NCI-H1694 treated with DMSO at 0.1 percent for 48 hours (cell line): ENCODE results near the gene IFNAR1.
"Not testable (repeated sequence)": the region's sequence is repeated elsewhere in the genome, so short reads cannot be mapped to it uniquely, and the experiment has no call there.

Experiments
- DNase-seq: peaks from one replicate; lab custom pipeline; 2025; lab: John Stamatoyannopoulos, UW

The IFNAR1 gene

GRCh38 chr21:33308586-33309490 lies 15.9 kb upstream of the IFNAR1 start:
- DNase-seq, result peak; percentile 98

GRCh38 chr21:33309778-33310177 lies 15.0 kb upstream of the IFNAR1 start:
- DNase-seq, result no peak

DNA sequence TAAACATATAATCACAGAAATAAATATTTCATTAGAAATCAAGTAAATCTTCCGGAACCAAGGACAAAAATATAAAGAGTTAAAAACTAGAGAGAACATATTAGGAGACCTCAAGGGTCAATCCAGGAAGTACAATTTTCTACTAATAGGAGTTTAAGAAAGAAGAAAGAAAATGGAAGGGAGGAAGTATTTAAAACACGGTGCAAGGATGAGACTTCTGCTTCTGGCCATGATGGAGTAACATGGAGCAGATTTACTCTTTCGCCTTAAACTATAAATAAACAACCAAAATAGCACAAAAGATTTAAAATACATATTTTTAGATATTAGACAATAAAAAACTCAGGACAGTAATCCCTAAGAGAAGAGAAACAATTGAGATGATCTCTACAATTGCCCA lies 12.6 kb upstream of the IFNAR1 start:
- DNase-seq, result no peak

- DNase-seq, result no peak
Observed at GRCh38 chr21:33313183-33313582, 11.6 kb upstream of the IFNAR1 start.

GRCh38 chr21:33313611-33314010 lies 11.2 kb upstream of the IFNAR1 start:
- no peak for DNase-seq

GRCh38 chr21:33314111-33314510 lies 10.7 kb upstream of the IFNAR1 start:
- no peak for DNase-seq

DNA sequence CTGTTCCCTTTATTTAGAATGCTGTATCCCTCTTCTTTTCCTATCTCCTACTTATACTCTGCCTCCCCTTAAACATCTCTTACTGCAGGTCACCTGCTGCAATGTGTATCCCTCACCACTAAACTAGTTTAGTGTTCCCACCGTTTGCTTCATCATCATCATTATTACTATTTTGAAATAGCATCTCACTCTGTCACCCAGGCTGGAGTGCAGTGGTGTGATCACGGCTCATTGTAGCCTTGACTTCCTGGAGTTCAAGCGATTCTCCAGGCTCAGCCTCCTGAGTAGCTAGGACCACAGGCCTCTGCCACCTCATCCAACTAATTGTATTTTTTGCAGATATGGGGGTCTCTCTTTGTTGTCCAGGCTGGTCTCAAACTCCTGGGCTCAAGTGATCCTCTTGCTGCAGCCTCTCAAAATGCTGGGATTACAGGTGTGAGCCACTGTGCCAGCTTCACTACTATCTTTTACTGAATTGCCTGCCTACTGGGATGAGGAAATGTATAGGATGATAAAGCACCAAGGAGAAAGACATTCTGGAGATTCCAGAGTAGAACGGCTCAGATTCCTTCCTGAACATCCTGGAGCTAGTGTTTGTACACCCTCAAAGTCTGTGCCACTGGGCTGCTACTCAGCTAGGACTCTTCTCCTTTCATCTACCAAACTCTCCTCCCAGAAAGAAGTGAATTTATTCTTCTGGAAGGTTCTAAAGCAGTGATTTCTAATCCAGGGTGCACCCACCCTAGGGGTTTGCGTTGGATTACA lies 8.6 kb upstream of the IFNAR1 start:
- no peak for DNase-seq

DNA sequence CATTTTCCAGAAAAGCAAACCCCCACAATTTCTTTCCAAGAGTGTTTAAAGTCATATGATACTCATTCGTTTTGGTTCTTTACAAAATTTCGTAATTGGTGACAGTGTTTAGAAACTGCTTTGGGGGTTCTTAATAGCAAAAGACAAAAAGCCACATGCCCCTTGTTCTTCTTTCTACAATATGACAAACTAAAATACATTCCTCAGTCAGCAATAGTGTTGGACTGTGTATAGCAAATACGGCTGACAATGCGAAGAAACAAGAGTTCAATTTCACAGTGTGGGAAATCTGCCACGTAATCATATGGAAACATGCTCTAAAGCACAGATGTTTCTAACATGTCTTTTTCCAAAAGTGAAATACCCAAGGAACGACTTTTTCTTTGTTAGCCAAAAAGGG lies 7.6 kb upstream of the IFNAR1 start:
- DNase-seq, result no peak

DNA sequence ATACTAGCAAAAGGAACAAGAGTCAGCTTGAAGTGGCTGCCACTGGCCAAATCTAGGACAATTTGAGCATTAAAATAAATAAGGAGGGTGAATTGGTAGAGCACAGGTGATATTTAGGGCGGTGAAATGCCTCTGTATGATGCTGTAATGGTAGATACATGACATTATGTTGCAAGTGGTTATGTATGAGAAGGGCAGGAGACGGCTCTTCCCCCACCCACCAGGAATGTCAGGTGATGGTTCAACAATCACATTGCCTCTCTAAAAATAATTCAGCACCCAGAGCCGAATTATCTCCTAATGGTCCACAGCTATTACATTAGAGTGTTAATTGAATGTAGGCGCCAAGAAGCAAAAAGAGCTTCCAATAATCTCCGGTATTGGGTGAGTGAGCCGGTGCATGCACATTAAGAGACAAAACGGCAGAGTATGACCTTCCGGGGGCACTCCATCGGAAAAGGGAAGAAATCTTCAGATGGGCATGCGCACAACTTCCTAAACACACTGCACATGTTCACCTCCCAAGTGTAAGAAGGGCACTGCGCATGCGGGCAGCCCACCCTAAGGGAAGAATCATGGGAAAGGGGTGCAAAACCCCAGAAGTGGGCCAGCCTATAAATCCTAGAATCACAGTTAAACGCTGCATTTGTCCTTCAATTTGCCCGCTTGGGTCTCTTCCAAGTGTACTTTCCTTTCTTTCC lies 6.8 kb upstream of the IFNAR1 start:
- DNase-seq, result no peak

GRCh38 chr21:33321005-33321404 lies 3.8 kb upstream of the IFNAR1 start:
- not testable (repeated sequence) for DNase-seq

DNA sequence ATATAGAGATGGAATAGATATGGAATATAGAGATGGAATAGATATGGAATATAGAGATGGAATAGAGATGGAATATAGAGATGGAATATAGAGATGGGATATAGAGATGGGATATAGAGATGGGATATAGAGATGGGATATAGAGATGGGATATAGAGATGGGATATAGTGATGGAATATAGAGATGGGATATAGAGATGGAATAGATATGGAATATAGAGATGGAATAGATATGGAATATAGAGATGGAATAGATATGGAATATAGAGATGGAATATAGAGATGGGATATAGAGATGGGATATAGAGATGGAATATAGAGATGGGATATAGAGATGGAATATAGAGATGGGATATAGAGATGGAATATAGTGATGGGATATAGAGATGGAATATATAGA lies 1.2 kb upstream of the IFNAR1 start:
- not testable (repeated sequence) for DNase-seq

DNA sequence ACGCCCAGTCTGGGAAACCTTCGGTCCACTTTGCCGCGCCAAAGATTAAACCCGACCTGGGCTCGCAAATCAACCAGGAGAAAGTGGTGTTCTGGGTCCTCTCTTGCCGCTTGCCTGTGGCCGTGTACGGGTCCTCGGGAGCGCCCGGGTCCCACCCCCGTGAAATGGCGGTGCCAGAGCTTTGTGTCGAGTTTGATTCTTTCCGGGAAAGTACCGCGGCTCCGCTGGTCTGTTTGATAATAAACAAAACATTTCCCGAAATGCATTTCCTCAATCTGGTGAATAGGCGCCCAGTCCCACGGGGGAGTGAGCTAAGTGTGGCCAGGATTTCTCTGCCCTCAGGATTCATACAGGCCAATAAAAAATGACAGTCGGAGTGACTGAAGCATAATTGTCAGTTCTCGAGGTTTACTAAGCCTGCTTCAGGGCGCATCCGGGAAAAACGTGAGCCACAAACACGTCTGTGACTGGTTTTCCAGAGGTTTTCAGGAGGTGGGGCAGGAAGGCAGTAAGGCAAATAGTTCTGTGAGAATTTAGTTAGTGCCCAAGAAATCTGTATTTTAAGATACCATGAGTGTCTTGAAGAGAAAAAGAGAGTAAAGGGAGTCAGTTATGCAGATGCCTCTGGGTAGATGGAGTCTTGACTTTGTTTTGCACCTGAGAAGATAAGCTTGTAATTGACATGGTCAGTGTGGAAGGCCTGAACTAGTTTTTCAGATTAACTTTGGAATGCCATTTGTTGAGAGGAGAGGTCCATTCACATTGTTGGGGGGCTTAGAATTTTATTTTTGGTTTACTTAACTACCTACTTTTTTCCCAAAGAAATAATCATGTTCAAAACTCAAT lies 675 bp downstream of the IFNAR1 start:
- DNase-seq, result peak; percentile 49

GRCh38 chr21:33327326-33327725 lies 2.6 kb downstream of the IFNAR1 start:
- no peak for DNase-seq

GRCh38 chr21:33327792-33328433 lies 3.1 kb downstream of the IFNAR1 start:
- no peak for DNase-seq

DNA sequence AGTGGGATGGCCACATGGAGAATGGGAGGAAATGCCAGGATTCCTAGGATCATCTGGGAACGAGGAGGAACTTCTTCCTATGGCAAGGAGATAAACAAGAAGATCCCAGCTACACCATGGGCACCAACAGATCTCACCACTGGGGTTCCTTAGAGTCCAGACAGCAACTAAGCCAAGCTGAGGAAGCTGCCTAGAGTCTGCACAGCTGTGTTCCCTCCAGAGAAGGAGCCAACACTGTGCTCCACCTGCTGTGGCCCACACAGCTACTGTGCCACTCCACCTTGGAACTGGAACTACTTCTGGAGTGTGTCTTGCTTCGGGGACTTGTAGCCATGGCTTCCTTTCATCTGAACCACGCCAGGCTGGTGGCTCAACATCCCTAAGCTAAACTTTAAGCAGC lies 6.0 kb downstream of the IFNAR1 start:
- DNase-seq, result no peak

- DNase-seq, result no peak
Observed at GRCh38 chr21:33332143-33332542, 7.4 kb downstream of the IFNAR1 start.

DNA sequence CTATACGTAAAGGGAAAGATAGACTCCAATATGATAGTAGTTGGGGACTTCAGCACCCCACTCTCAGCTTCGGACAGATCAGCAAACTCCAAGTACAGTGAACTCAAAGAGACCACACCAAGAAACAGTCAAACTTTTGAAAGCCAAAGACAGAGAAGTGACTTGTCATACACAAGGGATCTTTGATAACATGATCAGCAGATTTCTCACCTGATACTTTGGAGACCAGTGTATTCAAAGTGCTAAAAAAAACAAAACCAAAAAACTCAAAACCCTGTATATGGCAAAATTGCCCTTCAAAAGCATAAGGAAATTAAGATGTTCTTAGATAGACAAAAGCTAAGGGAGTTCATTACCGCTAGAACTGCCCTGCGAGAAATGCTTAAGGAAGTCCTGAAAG lies 9.4 kb downstream of the IFNAR1 start:
- DNase-seq, result no peak

GRCh38 chr21:33334824-33335223 lies 10.1 kb downstream of the IFNAR1 start:
- DNase-seq, result no peak

DNA sequence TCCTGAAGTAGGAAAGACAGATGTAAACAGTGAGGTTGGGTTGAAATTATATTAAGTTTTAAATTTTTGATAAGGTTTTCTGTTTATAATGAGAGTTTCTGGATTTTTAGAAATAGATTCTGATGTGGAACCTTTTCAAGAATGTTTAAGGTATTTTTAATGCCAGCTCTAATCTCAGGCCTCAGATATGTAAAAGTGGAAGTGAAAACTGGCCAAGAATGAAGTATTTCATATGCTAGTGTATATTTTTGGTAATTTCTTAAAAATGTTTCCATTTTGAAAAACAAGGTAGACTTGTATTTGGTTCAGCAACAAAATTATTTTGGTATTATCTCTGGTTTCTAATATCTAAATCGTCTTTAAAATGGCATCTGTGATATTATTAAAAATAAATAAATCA lies 14.4 kb downstream of the IFNAR1 start:
- DNase-seq, result no peak

GRCh38 chr21:33339918-33340317 lies 15.1 kb downstream of the IFNAR1 start:
- DNase-seq, result no peak

GRCh38 chr21:33345751-33346238 lies 21.0 kb downstream of the IFNAR1 start:
- DNase-seq, result no peak
